Ovary (tissue), 9 donors: ENCODE measurements around the gene ZNF621. TPM values are rescaled to one million over a fixed set of nuclear protein-coding genes. Genes with fewer than 3 reads are reported as not detected.

Experiments used
- DNase-seq, 5 donors: peaks; one replicate each; pipeline ENCODE4 v3.0.0-alpha.2; 2019 to 2020
- H3K27ac ChIP-seq, 2 donors: fragments of 200-600 bp; one replicate each; pipeline versions ENCODE4 v1.5.1 to v1.8.0; 2019 to 2022
- H3K27me3 ChIP-seq: fragments of 200-600 bp; one replicate; pipeline ENCODE4 v1.8.0; 2022
- H3K36me3 ChIP-seq: fragments of 200-600 bp; sonication (generic); one replicate; pipeline ENCODE4 v1.5.1; 2019
- H3K4me1 ChIP-seq: one replicate; pipeline ENCODE4 v1.8.1; 2013; ENCODE audit warnings: mild to moderate bottlenecking, moderate library complexity; ENCODE audit not compliant: insufficient read depth
- H3K4me3 ChIP-seq: fragments of 200-600 bp; sonication (generic); one replicate; pipeline ENCODE4 v1.5.1; 2017
- H3K9me3 ChIP-seq, 2 donors: fragments of 200-600 bp in 1 of 2; sonication (generic) in 1 of 2; one replicate each; pipeline versions ENCODE4 v1.5.1 to v1.8.1; 2013 to 2019; ENCODE audit warnings: mild to moderate bottlenecking in 1 of 2, moderate library complexity in 1 of 2
- CTCF ChIP-seq, 3 donors: fragments of 450-650 bp in 2 of 3; fragments of 200-600 bp in 1 of 3; IDR thresholded peaks; one replicate each; pipeline versions ENCODE4 v1.5.1 to v1.8.0; 2016 to 2022; ENCODE audit warnings: antibody characterized with exemption in 3 of 3, mild to moderate bottlenecking in 1 of 3
- EP300 ChIP-seq: sonication (generic); formaldehyde crosslinking; IDR thresholded peaks from one replicate; pipeline ENCODE4 v1.6.1; 2017; ENCODE audit warnings: antibody characterized with exemption
- POLR2A ChIP-seq: fragments of 450-650 bp; IDR thresholded peaks from one replicate; pipeline ENCODE4 v1.6.1; 2017; ENCODE audit warnings: antibody characterized with exemption, mild to moderate bottlenecking, moderate library complexity
- WGBS, 3 donors: extraction: QIAGEN DNeasy Blood & Tissue Kit in 1 of 3; methylation state at CpG; one replicate each; pipeline versions ENCODE4 v1.1.5 to v1.1.7; 2013 to 2017; 5-methylcytosine and 5-hydroxymethylcytosine counted together
- intact Hi-C, 4 donors: fragments of 100-400 bp; cut with DNase I; formaldehyde crosslinking; loops; one replicate each; pipeline versions ENCODE4 v1.11.0 to v1.15.1; 2022 to 2023
- polyA plus RNA-seq, 2 donors: library from polyadenylated mRNA; stranded (reverse); fragments of 200-250 nt in 1 of 2; fragments of 350-450 nt in 1 of 2; fragmentation: Illumina TruSeq in 1 of 2; extraction: RNeasy Lipid Tissue Mini Kit (QIAGEN cat#74804) in 1 of 2; gene quantifications; one replicate each; pipeline ENCODE4 v1.2.3, GENCODE V29; 2013 to 2014
- total RNA-seq, 7 donors: library from RNA; depleted of rRNA in 2 of 7; stranded (reverse); fragments of >200 nt in 2 of 7; fragmentation: NEBNext Ultra II Directional in 3 of 7; extraction: Animal tissue kit (Norgen Biotek cat#: 25700) in 3 of 7; gene quantifications; one replicate each; pipeline versions ENCODE4 v1.1.0 to v1.2.4, GENCODE V29; 2016 to 2023
- donor health status: DM: no; HTN: no; CAD: no; lungs with moderate emphysema.
- donor health status: DM: no; HTN: no; CAD: no.
- donor health status: Bipolar disorder and iron deficiency.
- donor health status: DM: yes; HTN: yes; CAD: no.
- donor health status: DM: no; HTN: no; CAD: no.
- donor health status: DM: yes; HTN: yes; CAD: no.

ZNF621 gene
- total and polyA plus RNA-seq, 9 donors = 8.0 to 28.5 (median 17.6) TPM

DNA sequence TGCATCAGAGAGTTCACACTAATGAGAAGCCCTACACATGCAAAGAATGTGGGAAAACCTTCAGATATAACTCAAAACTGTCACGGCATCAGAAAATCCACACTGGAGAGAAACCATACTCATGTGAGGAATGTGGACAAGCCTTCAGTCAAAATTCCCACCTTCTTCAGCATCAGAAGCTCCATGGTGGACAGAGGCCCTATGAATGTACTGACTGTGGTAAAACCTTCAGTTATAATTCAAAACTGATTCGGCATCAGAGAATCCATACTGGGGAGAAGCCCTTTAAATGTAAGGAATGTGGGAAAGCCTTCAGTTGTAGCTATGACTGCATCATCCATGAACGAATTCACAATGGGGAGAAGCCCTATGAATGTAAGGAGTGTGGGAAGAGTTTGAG, 37.6 kb upstream of the ZNF621 start:
- Histone ChIP-seq H3K4me3 (no peak overlapping the region), H3K27me3 (no peaks in the 10 kb centered on the region), H3K4me1 (no peaks in the 10 kb centered on the region), H3K36me3 (no peaks in the 10 kb centered on the region), H3K27ac (no peak overlapping the region), H3K9me3 (peaks cover 4 to 18% of the 10 kb centered on the region in 2 donors)
- intact Hi-C loops = no loop called here
- WGBS, 3 donors = 95 to 99% (median 97%) methylated on average over 3 of the region's 3 CpGs
- no peak for DNase-seq
- TF ChIP-seq EP300 (no peak), POLR2A (no peak), CTCF (IDR thresholded peaks at IDR 0.05) (no peak)

- TF ChIP-seq POLR2A = no peak
- TF ChIP-seq EP300 = no peak
- no peak for TF ChIP-seq CTCF (IDR thresholded peaks at IDR 0.05)
- H3K27me3 ChIP-seq = no peaks in the 10 kb centered on the region
- H3K27ac ChIP-seq = no peak overlapping the region
- intact Hi-C loops = no loop called here
- H3K36me3 ChIP-seq = no peaks in the 10 kb centered on the region
- WGBS, 3 donors = 83 to 90% (median 85%) methylated on average over 5 of the region's 5 CpGs
- H3K4me3 ChIP-seq = no peak overlapping the region
- no peaks in the 10 kb centered on the region for H3K4me1 ChIP-seq
- H3K9me3 ChIP-seq = peaks cover 4 to 18% of the 10 kb centered on the region in 2 donors
- DNase-seq = no peak
Observed at GRCh38 chr3:40490916-40491315, 33.8 kb upstream of the ZNF621 start.

DNA sequence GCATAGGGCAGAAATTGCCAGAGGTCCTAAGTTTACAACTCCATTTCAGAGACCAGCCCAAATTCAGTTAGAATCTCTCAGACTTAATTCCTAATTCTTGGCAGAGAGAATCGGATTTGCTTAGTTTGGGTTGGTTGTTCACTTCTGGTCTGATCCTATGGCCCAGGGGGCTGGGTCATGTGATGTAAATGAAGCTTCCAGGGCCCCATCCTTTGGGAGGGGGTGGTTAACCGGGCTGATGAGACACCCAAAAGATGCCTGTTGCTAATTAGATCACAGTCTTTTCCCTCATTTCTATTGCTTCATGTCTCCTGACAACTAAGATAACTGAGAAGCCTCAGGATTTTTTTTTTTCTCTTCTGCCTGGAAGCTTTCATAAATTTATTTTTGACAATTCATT, 30.1 kb upstream of the ZNF621 start:
- no peak for DNase-seq
- Histone ChIP-seq H3K4me3 (no peak overlapping the region), H3K4me1 (no peaks in the 10 kb centered on the region), H3K27ac (no peak overlapping the region), H3K9me3 (no peaks in the 10 kb centered on the region), H3K27me3 (no peaks in the 10 kb centered on the region), H3K36me3 (no peaks in the 10 kb centered on the region)
- no peak for TF ChIP-seq POLR2A
- no peak for TF ChIP-seq EP300
- no peak for TF ChIP-seq CTCF (IDR thresholded peaks at IDR 0.05)
- WGBS, 3 donors = 29 to 41% (median 29%) methylated on average over 2 of the region's 2 CpGs
- intact Hi-C loops = no loop called here

DNA sequence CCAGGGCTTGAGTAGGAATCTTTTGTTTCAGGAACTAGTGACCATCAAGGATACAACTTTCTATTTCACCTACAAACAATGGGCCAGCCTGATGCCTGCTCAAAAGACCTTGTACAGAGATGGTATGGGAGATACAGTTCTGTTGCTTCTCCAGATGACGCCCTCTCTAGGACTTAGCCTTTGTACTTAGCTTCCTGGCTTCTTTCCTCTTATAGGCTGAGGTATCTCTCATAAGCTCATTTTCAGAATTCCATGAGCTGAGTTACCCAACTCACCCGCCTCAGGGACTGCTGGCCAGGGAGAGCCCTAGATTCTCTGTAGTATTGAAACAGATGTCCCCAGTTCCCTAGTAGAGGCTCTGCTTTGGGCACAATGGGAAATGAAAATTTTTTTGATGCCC, 27.5 kb upstream of the ZNF621 start:
- TF ChIP-seq POLR2A = no peak
- H3K27ac ChIP-seq = no peak overlapping the region
- DNase-seq = no peak
- WGBS, 3 donors = 92 to 95% (median 94%) methylated on average over 2 of the region's 2 CpGs
- no peaks in the 10 kb centered on the region for H3K36me3 ChIP-seq
- no peaks in the 10 kb centered on the region for H3K27me3 ChIP-seq
- intact Hi-C loops = no loop called here
- H3K4me3 ChIP-seq = no peak overlapping the region
- no peaks in the 10 kb centered on the region for H3K4me1 ChIP-seq
- H3K9me3 ChIP-seq = no peaks in the 10 kb centered on the region

DNA sequence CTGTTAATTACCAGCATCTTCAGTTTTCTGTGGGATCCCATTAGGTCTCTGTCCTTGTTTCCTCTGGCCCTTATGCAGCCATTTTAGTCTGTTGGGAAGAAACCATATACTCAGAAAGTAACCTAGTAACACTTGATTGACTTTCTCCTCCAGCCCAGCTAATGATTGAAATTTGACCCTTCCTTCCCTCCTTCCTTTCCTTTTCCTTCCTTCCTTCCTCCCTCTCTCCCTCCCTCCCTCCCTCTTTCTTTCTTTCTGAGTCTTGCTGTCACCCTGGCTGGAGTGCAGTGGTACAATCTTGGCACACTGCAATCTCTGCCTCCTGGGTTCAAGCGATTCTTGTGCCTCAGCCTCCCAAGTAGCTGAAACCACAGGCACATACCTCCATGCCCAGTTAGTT, 24.8 kb upstream of the ZNF621 start:
- H3K4me1 ChIP-seq = peaks cover 5% of the 10 kb centered on the region
- 90 to 100% (median 92%) methylated on average over 1 of the region's 1 CpG for WGBS, 3 donors
- no peaks in the 10 kb centered on the region for H3K27me3 ChIP-seq
- no peak overlapping the region for H3K4me3 ChIP-seq
- H3K36me3 ChIP-seq = no peaks in the 10 kb centered on the region
- intact Hi-C loops = no loop called here
- TF ChIP-seq POLR2A = no peak
- no peak for TF ChIP-seq CTCF (IDR thresholded peaks at IDR 0.05)
- TF ChIP-seq EP300 = no peak
- no peak overlapping the region for H3K27ac ChIP-seq
- H3K9me3 ChIP-seq = no peaks in the 10 kb centered on the region
- no peak for DNase-seq
